HepG2 (cell line): Measurements from ENCODE around the gene NARS2. TPM values are rescaled to one million over a fixed set of nuclear protein-coding genes. Genes with fewer than 3 reads are reported as not detected.
A peak's percentile ranks its signal among the peaks of the same experiment; 100 is the strongest.

Experiments
- ATAC-seq: fragments of 200-7000 bp; cut with Tn5 transposase; 3 replicates; pipeline ENCODE4 v1.9.1; 2020; ENCODE audit warnings: mild to moderate bottlenecking, moderate library complexity
- BruUV-seq: library from RNA; stranded (reverse); fragments of 400-500 nt; replicated peaks from 2 replicates; lab custom pipeline; 2021; lab: Mats Ljungman, UMichigan
- CTCF ChIA-PET: fragments of 300-600 bp; formaldehyde crosslinking; extraction: SDS; loops from one replicate; lab custom pipeline; 2021; ENCODE audit warnings: low total read pairs, inconsistent platforms, low intra/inter-chr PET ratio; lab: Yijun Ruan, JAX
- POLR2A ChIA-PET: fragments of 350-600 bp; sonication (Branson Sonifier 250); formaldehyde crosslinking; loops from one replicate; lab custom pipeline; 2020; ENCODE audit warnings: antibody characterized with exemption, inconsistent platforms; lab: Yijun Ruan, JAX
- DNase-seq: peaks from one replicate; pipeline ENCODE4 v3.0.0-alpha.2; 2015; ENCODE audit warnings: low spot score
- FAIRE-seq: peaks from 3 replicates; lab custom pipeline; 2011; peaks lifted over from hg19 to GRCh38; lab: Jason Lieb, UNC
- H2AFZ ChIP-seq: one replicate; pipeline ENCODE4 v1.6.1; 2011; ENCODE audit warnings: low read length, inconsistent platforms
- H3K27ac ChIP-seq: fragments of 300-600 bp; 3 replicates; pipeline ENCODE4 v1.8.0; 2011; ENCODE audit warnings: mixed run types, mild to moderate bottlenecking, mixed read lengths, low read length, inconsistent platforms; ENCODE audit not compliant: insufficient read depth; ENCODE audit errors: extremely low read length
- H3K27me3 ChIP-seq, 2 experiments: fragments of 200-600 bp in 1 of 2; 2 replicates in 1 of 2; 3 replicates in 1 of 2; pipeline versions ENCODE4 v1.6.0 to v1.8.0; 2011; ENCODE audit warnings: low read length in 2 of 2, mild to moderate bottlenecking in 2 of 2, moderate library complexity in 2 of 2, inconsistent platforms in 1 of 2; ENCODE audit not compliant: insufficient read depth in 2 of 2, control insufficient read depth in 1 of 2
- H3K36me3 ChIP-seq, 2 experiments: fragments of 200-600 bp in 1 of 2; replicated peaks in 1 of 2; 2 replicates in 1 of 2; 3 replicates in 1 of 2; pipeline versions ENCODE4 v1.5.1 to v1.8.0; 2011; ENCODE audit warnings: low read length in 2 of 2, inconsistent platforms in 1 of 2; ENCODE audit not compliant: insufficient read depth in 2 of 2, control insufficient read depth in 1 of 2
- H3K4me1 ChIP-seq: 2 replicates; pipeline ENCODE4 v1.5.1; 2012; ENCODE audit warnings: low read length, inconsistent platforms; ENCODE audit not compliant: insufficient read depth
- H3K4me2 ChIP-seq: 2 replicates; pipeline ENCODE4 v1.6.0; 2011; ENCODE audit warnings: low read depth, low read length, inconsistent platforms
- H3K4me3 ChIP-seq, 3 experiments: fragments of 200-600 bp in 1 of 3; sonication (generic), shearing (Covaris generic) in 1 of 3; replicated peaks in 1 of 3; 2 replicates each; pipeline ENCODE4 v1.5.1; 2011 to 2016; ENCODE audit warnings: low read length in 3 of 3, inconsistent platforms in 2 of 3, low read depth in 2 of 3, mild to moderate bottlenecking in 2 of 3, control low read depth in 1 of 3, mixed read lengths in 1 of 3; ENCODE audit not compliant: insufficient read depth in 1 of 3
- H3K79me2 ChIP-seq: one replicate; pipeline ENCODE4 v1.6.1; 2011; ENCODE audit warnings: low read length, inconsistent platforms; ENCODE audit not compliant: insufficient read depth
- H3K9ac ChIP-seq: 2 replicates; pipeline ENCODE4 v1.6.0; 2011; ENCODE audit warnings: mild to moderate bottlenecking, low read depth, low read length, inconsistent platforms; ENCODE audit not compliant: insufficient read depth
- H3K9me3 ChIP-seq: 2 replicates; pipeline ENCODE4 v1.5.1; 2012; ENCODE audit warnings: mild to moderate bottlenecking, low read length
- H4K20me1 ChIP-seq: 2 replicates; pipeline ENCODE4 v1.6.0; 2011; ENCODE audit warnings: inconsistent platforms, mild to moderate bottlenecking, low read length, moderate library complexity; ENCODE audit not compliant: insufficient read depth
- ARID4A ChIP-seq: sonication (generic); formaldehyde crosslinking; IDR thresholded peaks from 2 replicates; pipeline ENCODE4 v1.5.0; 2020; ENCODE audit warnings: mild to moderate bottlenecking, missing genetic modification reagents, borderline replicate concordance
- EHMT2 ChIP-seq: fragments of 200-600 bp; sonication (generic); IDR thresholded peaks from 2 replicates; pipeline ENCODE4 v1.7.0; 2017; ENCODE audit warnings: antibody characterized with exemption, low read depth, low read length, borderline replicate concordance
- LRRFIP1 ChIP-seq: sonication (generic); formaldehyde crosslinking; conservative IDR thresholded peaks from 2 replicates; pipeline ENCODE4 v1.4.0; 2020; ENCODE audit warnings: missing genetic modification reagents
- NFE2L2 ChIP-seq: fragments of 150-350 bp; IDR thresholded peaks from 2 replicates; pipeline ENCODE4 v1.6.1; 2014; ENCODE audit warnings: low read length
- PRDM15 ChIP-seq: sonication (generic); formaldehyde crosslinking; IDR thresholded peaks from 2 replicates; pipeline ENCODE4 v1.4.0; 2020; ENCODE audit warnings: missing genetic modification reagents
- SUZ12 ChIP-seq: fragments of 150-350 bp; IDR thresholded peaks from 2 replicates; pipeline ENCODE4 v1.6.1; 2014; ENCODE audit warnings: low read depth, low read length
- THRA ChIP-seq: sonication (generic); formaldehyde crosslinking; IDR thresholded peaks from 2 replicates; pipeline ENCODE4 v1.4.0; 2020; ENCODE audit warnings: missing genetic modification reagents, borderline replicate concordance
- WGBS: methylation state at CpG from one replicate; pipeline ENCODE4 v1.1.6; 2017; ENCODE audit warnings: low lambda C conversion rate; 5-methylcytosine and 5-hydroxymethylcytosine counted together
- in situ Hi-C: cut with HindIII; loops from 2 replicates; pipeline ENCODE4 v1.10.0; 2017; ENCODE audit warnings: low pct_unique_long_range_greater_than_20kb; ENCODE audit not compliant: extremely low pct_ligation_motif_present
- intact Hi-C: fragments of 100-400 bp; cut with micrococcal nuclease; formaldehyde crosslinking; loops from one replicate; pipeline ENCODE4 v1.10.0; 2022; ENCODE audit not compliant: unreplicated experiment
- polyA plus RNA-seq, 8 experiments: library from polyadenylated mRNA; depleted of rRNA in 3 of 8; stranded (reverse) in 7 of 8; unstranded in 1 of 8; fragments of >200 nt; fragmentation: Illumina TruSeq in 4 of 8; extraction: Trizol in 4 of 8; gene quantifications; 2 replicates each; pipeline versions ENCODE4 v1.2.1 to v1.2.3, GENCODE V29; 2011 to 2016; ENCODE audit warnings: low read depth in 4 of 8, missing spikeins in 1 of 8, mixed read lengths in 1 of 8; ENCODE audit not compliant: insufficient read depth in 1 of 8
- total RNA-seq, 5 experiments: library from RNA; depleted of rRNA; stranded (reverse); fragments of >200 nt; fragmentation: Illumina TruSeq; extraction: Trizol; gene quantifications; 2 replicates each; pipeline ENCODE4 v1.2.3, GENCODE V29; 2016; ENCODE audit warnings: low read depth in 1 of 5

The NARS2 gene
- total and polyA plus RNA-seq, 2 of the 13 experiments (the other 11 are each of a cell fraction or from before 2014, with no cell fraction given): 45.9 to 65.0 TPM

DNA sequence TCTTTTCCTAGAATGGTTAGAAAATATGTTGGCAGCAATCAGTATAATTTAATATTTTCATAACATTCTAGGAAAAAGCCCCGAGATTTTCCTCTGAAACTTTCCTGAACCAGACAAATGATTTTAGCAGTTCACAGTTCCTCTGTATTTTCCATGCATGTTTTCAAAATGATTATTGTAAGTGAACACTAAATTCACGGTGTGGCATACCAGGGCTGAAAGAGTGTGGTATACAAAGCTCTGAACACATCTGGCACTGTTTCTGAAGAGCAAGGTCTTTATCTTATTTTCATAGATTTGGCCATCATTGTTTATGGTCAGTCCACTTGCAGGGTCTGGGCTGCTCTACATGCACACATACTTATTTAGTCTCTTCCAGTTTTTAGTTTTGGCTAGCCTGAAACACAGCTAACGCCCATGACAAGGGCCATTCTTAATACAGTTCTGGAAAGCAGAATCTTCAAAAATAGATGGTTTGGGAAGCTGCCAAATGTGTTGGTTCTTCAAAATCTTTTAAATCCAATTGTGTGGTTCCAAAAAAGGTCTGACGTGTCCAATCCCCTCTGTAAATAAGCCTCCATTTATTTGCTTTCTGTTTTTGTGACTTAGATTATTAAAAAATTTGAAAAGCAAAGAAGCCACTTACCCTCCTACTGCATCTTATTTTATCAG is 149.1 kb downstream of the NARS2 start (continued):
- no peak for TF ChIP-seq LRRFIP1

DNA sequence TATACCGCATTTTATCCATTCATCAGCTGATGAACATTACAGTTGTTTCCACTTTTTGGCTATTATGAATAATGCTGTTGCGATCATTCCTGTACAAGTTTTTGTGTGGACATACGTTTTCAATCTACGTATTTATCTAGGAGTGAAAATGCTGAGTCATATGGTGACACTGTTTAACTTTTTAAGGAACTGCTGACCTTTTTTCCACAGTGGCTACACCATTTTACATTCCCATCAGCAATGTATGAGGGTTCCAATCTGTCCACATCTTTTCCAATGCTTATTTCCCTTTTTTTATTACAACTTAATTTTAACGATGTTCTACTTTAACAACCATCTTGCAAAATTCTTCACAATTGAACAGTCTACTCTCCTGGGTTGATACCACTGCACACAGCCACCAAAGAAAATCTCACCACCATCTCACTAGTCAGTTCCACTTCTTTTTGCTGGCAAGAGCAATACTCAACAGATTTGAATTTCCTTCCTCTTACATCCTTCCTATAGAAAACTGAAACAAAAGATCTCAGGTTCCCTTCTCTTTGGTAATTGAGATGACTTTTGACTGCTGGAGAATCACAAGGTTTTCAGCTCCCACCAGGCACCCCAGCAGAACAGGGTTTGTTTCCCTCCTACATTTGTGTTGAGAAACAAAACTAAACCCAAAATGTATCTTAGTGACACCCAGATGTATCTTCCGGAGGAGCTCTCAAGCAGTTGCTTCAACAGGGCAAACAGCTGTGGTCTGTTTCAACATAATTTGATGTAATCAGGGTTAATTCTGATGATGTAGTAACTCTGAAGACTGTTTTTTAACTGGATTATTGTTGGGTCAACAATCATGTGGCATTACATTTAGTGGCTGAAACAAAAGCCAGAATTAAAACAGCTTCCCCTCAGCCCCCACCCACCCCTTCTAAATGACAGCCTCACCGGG is 150.1 kb downstream of the NARS2 start:
- in situ Hi-C loops: no loop called here
- Histone ChIP-seq H3K9ac (no peak overlapping the region), H3K27ac (no peak overlapping the region), H3K27me3 (no peaks in the 10 kb centered on the region), H3K4me1 (0 out of 2 replicates have a peak, but pooled peaks cover 6% of the 10 kb centered on the region), H3K4me2 (no peak overlapping the region), H2AFZ (no peak overlapping the region), H3K79me2 (no peaks in the 10 kb centered on the region), H3K9me3 (no peaks in the 10 kb centered on the region), H3K36me3 (peaks cover 0 to 1% of the 10 kb centered on the region in 2 experiments; a peak in 1 of 5 replicates), H4K20me1 (no peaks in the 10 kb centered on the region), H3K4me3 (no peak overlapping the region)
- ATAC-seq (no peak), DNase-seq (no peak), FAIRE-seq (peak; percentile 8)
- intact Hi-C loops: no loop called here
- no TSS peak for BruUV-seq
- CTCF ChIA-PET: no interaction called here
- POLR2A ChIA-PET: no interaction called here
- WGBS: 96% methylated on average over 7 of the region's 7 CpGs
- TF ChIP-seq PRDM15 (no peak), NFE2L2 (peak; percentile 89), ARID4A (CRISPR knock-in tag) (no peak), SUZ12 (no peak), EHMT2 (no peak), THRA (CRISPR knock-in tag) (no peak)
